Measurements from ENCODE around the gene DDIT4. TPM values are rescaled to one million over a fixed set of nuclear protein-coding genes. Genes with fewer than 3 reads are reported as not detected.
A peak's percentile ranks its signal among the peaks of the same experiment; 100 is the strongest.
"Not testable (repeated sequence)": the region's sequence is repeated elsewhere in the genome, so short reads cannot be mapped to it uniquely, and the experiment has no call there.

DDIT4 gene
- total RNA-seq, 1 donor from 2014 or later, result 68.6 TPM

- Mint-ChIP-seq H3K27me3 (ENCODE audit: low read depth) (no peaks in the 10 kb centered on the region), H3K9me3 (no peaks in the 10 kb centered on the region), H3K4me1 (peaks cover 50% of the 10 kb centered on the region), H3K36me3 (ENCODE audit: low read depth) (no peaks in the 10 kb centered on the region), H3K4me3 (no peak overlapping the region), H3K27ac (ENCODE audit: unreplicated experiment) (peak overlapping the region; percentile 44)
- DNase-seq (ENCODE audit: low read depth, low spot score), result no peak
- no peak for TF ChIP-seq CTCF (conservative IDR thresholded peaks at IDR 0.05)
These were observed 29.1 kb upstream of the DDIT4 start for GRCh38 chr10:72244573-72245038.

GRCh38 chr10:72245949-72246525 is 27.7 kb upstream of the DDIT4 start:
- Mint-ChIP-seq H3K27ac (ENCODE audit: unreplicated experiment) (no peak overlapping the region), H3K36me3 (ENCODE audit: low read depth) (no peaks in the 10 kb centered on the region), H3K9me3 (no peaks in the 10 kb centered on the region), H3K4me1 (peaks cover 51% of the 10 kb centered on the region), H3K4me3 (no peak overlapping the region), H3K27me3 (ENCODE audit: low read depth) (no peaks in the 10 kb centered on the region)
- no peak for TF ChIP-seq CTCF (conservative IDR thresholded peaks at IDR 0.05)
- DNase-seq (ENCODE audit: low read depth, low spot score), result no peak

GRCh38 chr10:72248468-72249151 is 25.1 kb upstream of the DDIT4 start:
- Mint-ChIP-seq H3K36me3 (ENCODE audit: low read depth) (no peaks in the 10 kb centered on the region), H3K9me3 (no peaks in the 10 kb centered on the region), H3K27me3 (ENCODE audit: low read depth) (no peaks in the 10 kb centered on the region), H3K4me1 (peaks cover 48% of the 10 kb centered on the region), H3K4me3 (peak overlapping the region; percentile 51), H3K27ac (ENCODE audit: unreplicated experiment) (peak overlapping the region; percentile 99)
- TF ChIP-seq CTCF (conservative IDR thresholded peaks at IDR 0.05), result no peak
- DNase-seq (ENCODE audit: low read depth, low spot score), result peak; percentile 22

GRCh38 chr10:72249176-72249862 is 24.4 kb upstream of the DDIT4 start:
- not testable (repeated sequence) for H3K27me3 Mint-ChIP-seq (ENCODE audit: low read depth); DNase-seq (ENCODE audit: low read depth, low spot score); H3K9me3 Mint-ChIP-seq; H3K36me3 Mint-ChIP-seq (ENCODE audit: low read depth)
- peak overlapping the region; percentile 99 for H3K27ac Mint-ChIP-seq (ENCODE audit: unreplicated experiment)
- peaks cover 47% of the 10 kb centered on the region for H3K4me1 Mint-ChIP-seq
- H3K4me3 Mint-ChIP-seq, result peak overlapping the region; percentile 51

GRCh38 chr10:72250666-72251065 is 23.1 kb upstream of the DDIT4 start:
- no peaks in the 10 kb centered on the region for H3K36me3 Mint-ChIP-seq (ENCODE audit: low read depth)
- no peak overlapping the region for H3K4me3 Mint-ChIP-seq
- H3K27me3 Mint-ChIP-seq (ENCODE audit: low read depth), result no peaks in the 10 kb centered on the region
- no peak overlapping the region for H3K27ac Mint-ChIP-seq (ENCODE audit: unreplicated experiment)
- no peaks in the 10 kb centered on the region for H3K9me3 Mint-ChIP-seq
- peaks cover 51% of the 10 kb centered on the region for H3K4me1 Mint-ChIP-seq
- DNase-seq (ENCODE audit: low read depth, low spot score), result no peak
- TF ChIP-seq CTCF (conservative IDR thresholded peaks at IDR 0.05), result no peak

GRCh38 chr10:72251635-72252034 is 22.1 kb upstream of the DDIT4 start:
- TF ChIP-seq CTCF (conservative IDR thresholded peaks at IDR 0.05), result no peak
- Mint-ChIP-seq H3K4me1 (peaks cover 51% of the 10 kb centered on the region), H3K36me3 (ENCODE audit: low read depth) (no peaks in the 10 kb centered on the region), H3K4me3 (no peak overlapping the region), H3K27me3 (ENCODE audit: low read depth) (no peaks in the 10 kb centered on the region), H3K27ac (ENCODE audit: unreplicated experiment) (no peak overlapping the region), H3K9me3 (no peaks in the 10 kb centered on the region)
- no peak for DNase-seq (ENCODE audit: low read depth, low spot score)

Data from neural crest cell (in vitro differentiated cells).